ENCODE measurements around the gene MRGPRE.

DNA sequence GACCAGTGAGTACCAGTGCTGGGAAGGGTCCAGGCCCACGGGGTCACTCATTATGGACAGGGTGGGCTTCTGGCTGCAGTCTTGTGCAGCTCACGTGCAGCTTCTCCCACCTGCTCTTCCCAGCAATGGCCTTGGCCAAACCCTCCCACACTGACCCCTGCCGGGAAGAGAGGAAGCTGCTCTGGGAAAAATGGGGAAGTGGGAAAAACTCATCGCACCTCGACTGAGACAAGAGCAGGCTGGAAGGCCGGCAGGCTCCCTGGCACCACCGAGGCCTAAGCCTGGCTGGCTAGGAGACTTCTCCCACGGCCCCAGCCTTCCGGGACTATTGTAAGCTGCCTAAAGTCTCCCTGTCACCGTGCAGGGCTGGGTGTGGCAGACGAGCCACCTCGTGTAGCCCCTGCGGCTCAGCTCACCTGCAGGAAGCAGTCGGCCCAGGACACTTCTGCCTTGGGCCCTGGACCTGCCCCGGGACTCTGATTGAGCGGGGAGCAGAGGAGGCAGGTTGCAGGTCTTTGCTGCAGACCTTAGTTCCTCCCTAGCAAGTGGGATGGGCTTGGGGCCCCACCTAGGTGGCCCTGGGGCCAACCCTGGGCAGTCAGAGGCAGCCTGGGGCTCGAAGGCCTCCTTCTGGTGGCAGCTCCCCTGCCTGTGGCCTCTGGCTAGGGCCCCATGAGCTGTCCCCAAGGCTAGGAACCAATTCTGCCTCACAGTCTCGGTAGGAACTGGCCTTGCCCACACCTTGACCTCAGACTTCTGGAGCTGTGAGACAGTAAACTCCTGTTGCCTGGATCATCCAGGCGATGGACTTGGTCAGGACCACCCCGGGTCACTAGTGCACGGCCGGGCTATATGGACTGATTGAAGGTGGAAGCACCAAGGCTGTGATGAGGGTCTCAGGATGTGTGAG is 36.7 kb downstream of the MRGPRE start:
- TF ChIP-seq POLR2A (IDR thresholded peaks at IDR 0.05): no peak
- peak in 1 of 4 donors; percentile 28 for TF ChIP-seq CTCF (IDR thresholded peaks at IDR 0.05)

Data from right lobe of liver (tissue), 4 donors.